T-helper 1 cell treated with Interleukin-12 subunit alpha and Interleukin-12 subunit beta and Interleukin-4 antibody, amounts not matched to agents 30 ng/mL and 1 ng/mL, for 36 hours (primary cell): ENCODE data around the gene SDHAF2. TPM values are rescaled to one million over a fixed set of nuclear protein-coding genes. Genes with fewer than 3 reads are reported as not detected.
"Not testable (repeated sequence)": the region's sequence is repeated elsewhere in the genome, so short reads cannot be mapped to it uniquely, and the experiment has no call there.

Experiments
- intact Hi-C: fragments of 100-400 bp; cut with micrococcal nuclease; formaldehyde crosslinking; loops from one replicate; pipeline ENCODE4 v1.15.1; 2024
- total RNA-seq: library from RNA; stranded (reverse); gene quantifications from 2 replicates; pipeline ENCODE4 v1.2.3, GENCODE V29; 2022

SDHAF2 gene
- total RNA-seq: 52.9 and 53.0 TPM in 2 replicates

- intact Hi-C loops: loop anchor here (1.0 to 10.0 kb wide), 14 partner anchors 16 to 1143 kb away; partner anchors contain the start of genes CD6, CYB561A3, DDB1 and EEF1G
Observed at GRCh38 chr11:61429691-61430582, at the start of gene SDHAF2, which contains the start of gene CPSF7. TSS of gene SDHAF2 (plus strand) at chr11:61430124. CDS start at chr11:61430147, 23 bp downstream. TSS of gene CPSF7 (minus strand) at chr11:61429975. CDS start at chr11:61429235, 740 bp downstream.

GRCh38 chr11:61380884-61381283 lies 49.0 kb upstream of the SDHAF2 start:
- intact Hi-C loops: no loop called here

GRCh38 chr11:61383859-61384258 lies 46.1 kb upstream of the SDHAF2 start:
- intact Hi-C loops: not testable (repeated sequence)

GRCh38 chr11:61384271-61385242 lies 45.4 kb upstream of the SDHAF2 start:
- intact Hi-C loops: loop anchor here (1.0 kb wide), 5 partner anchors 22 to 553 kb away; partner anchors contain the start of gene TMEM138

GRCh38 chr11:61390161-61390560 lies 39.8 kb upstream of the SDHAF2 start:
- intact Hi-C loops: loop anchor here (10.0 kb wide), 1 partner anchor 365 kb away; no protein-coding TSS in a partner anchor

GRCh38 chr11:61392981-61393595 lies 36.8 kb upstream of the SDHAF2 start:
- intact Hi-C loops: loop anchor here (1.0 to 10.0 kb wide), 4 partner anchors 31 to 368 kb away; partner anchors contain the start of genes CPSF7 and TMEM138

GRCh38 chr11:61401173-61401572 lies 28.8 kb upstream of the SDHAF2 start:
- intact Hi-C loops: no loop called here

GRCh38 chr11:61401573-61401972 lies 28.4 kb upstream of the SDHAF2 start:
- intact Hi-C loops: no loop called here

- intact Hi-C loops: no loop called here
Observed at GRCh38 chr11:61403658-61404057, 26.3 kb upstream of the SDHAF2 start.

- intact Hi-C loops: no loop called here
Observed at GRCh38 chr11:61404103-61404502, 25.8 kb upstream of the SDHAF2 start.

GRCh38 chr11:61404641-61405040 lies 25.3 kb upstream of the SDHAF2 start:
- intact Hi-C loops: no loop called here

GRCh38 chr11:61406067-61406466 lies 23.9 kb upstream of the SDHAF2 start:
- intact Hi-C loops: no loop called here

- intact Hi-C loops: no loop called here
Observed at GRCh38 chr11:61406991-61407728, 22.8 kb upstream of the SDHAF2 start.

GRCh38 chr11:61411589-61411988 lies 18.3 kb upstream of the SDHAF2 start:
- intact Hi-C loops: no loop called here

GRCh38 chr11:61413496-61413895 lies 16.4 kb upstream of the SDHAF2 start:
- intact Hi-C loops: no loop called here

GRCh38 chr11:61414547-61414946 lies 15.4 kb upstream of the SDHAF2 start:
- intact Hi-C loops: no loop called here

GRCh38 chr11:61415381-61415780 lies 14.5 kb upstream of the SDHAF2 start:
- intact Hi-C loops: no loop called here

- intact Hi-C loops: no loop called here
Observed at GRCh38 chr11:61416941-61417340, 13.0 kb upstream of the SDHAF2 start.

GRCh38 chr11:61417670-61418069 lies 12.3 kb upstream of the SDHAF2 start:
- intact Hi-C loops: no loop called here

- intact Hi-C loops: no loop called here
Observed at GRCh38 chr11:61418136-61418535, 11.8 kb upstream of the SDHAF2 start.
